Fibroblast of lung (primary cell): Measurements from ENCODE around the gene NFIC.

ENCODE experiments used
- CTCF ChIP-seq, 2 donors: IDR thresholded peaks in 1 of 2; conservative IDR thresholded peaks in 1 of 2; 1 replicate in 1 of 2; 2 replicates in 1 of 2; pipeline ENCODE4 v1.5.1; 2011 to 2012; ENCODE audit warnings: low read length in 2 of 2, control low read depth in 1 of 2, inconsistent platforms in 1 of 2, low read depth in 1 of 2, mild to moderate bottlenecking in 1 of 2
- EZH2 ChIP-seq: IDR thresholded peaks from 2 replicates; pipeline ENCODE4 v1.5.1; 2012; ENCODE audit warnings: low read length, control low read depth, mild to moderate bottlenecking; ENCODE audit errors: missing control alignments

- TF ChIP-seq CTCF (conservative IDR thresholded peaks at IDR 0.05 in 1 of 2, IDR thresholded peaks at IDR 0.05 in 1 of 2; ENCODE audit: low read depth in 1 of 2, low read length in 2 of 2): no peak
- no peak for TF ChIP-seq EZH2
Measured at GRCh38 chr19:3328743-3329142, 37.6 kb upstream of the NFIC start.
